Measurements from ENCODE around the gene LRRC23. TPM values are rescaled to one million over a fixed set of nuclear protein-coding genes. Genes with fewer than 3 reads are reported as not detected.

Gene LRRC23
- total and polyA plus RNA-seq, 9 of the 15 experiments (the other 6 are each of a cell fraction or from before 2014, with no cell fraction given): 2.2 to 7.0 (median 3.0) TPM

DNA sequence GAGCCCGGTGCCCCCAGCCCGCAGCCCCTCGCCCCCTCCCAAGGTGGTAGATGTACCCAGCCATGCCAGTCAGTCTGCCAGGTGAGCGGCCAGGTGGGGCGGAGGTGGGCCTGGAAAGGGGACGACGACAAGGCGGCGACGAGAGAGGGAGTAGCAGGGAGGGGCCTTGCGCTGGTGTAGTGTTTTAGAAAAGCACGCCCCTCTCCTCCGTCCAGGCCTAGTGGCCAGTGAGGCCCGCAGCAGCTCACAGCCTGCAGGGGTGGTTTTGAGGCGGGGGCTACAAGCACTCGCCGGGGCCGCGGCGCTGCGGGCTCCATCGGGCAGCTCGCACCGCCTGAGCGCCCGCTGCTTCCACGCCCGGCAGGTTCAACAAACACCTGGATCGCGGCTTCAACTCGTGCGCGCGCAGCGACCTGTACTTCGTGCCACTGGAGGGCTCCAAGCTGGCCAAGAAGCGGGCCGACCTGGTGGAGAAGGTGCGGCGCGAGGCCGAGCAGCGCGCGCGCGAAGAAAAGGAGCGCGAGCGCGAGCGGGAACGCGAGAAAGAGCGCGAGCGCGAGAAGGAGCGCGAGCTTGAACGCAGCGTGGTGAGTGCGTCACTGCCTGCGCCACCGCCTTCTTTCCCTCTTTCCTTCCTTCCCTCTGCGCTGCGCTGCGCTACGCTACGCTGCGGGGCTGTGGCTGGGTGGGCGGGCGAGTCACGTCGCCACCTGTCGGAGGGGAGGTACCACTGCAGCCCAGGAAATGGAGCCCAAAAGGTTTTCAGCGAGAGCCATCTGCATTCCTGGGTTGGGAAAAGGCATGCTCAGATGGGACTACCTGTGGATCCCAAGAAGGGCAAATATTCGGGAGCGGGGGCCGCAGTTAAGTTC lies 33.1 kb downstream of the LRRC23 start (continued):
- TF ChIP-seq COPS2 (conservative IDR thresholded peaks at IDR 0.05) (no peak), ZNF77 (CRISPR knock-in tag; IDR thresholded peaks at IDR 0.05) (no peak), MCM5 (IDR thresholded peaks at IDR 0.05; ENCODE audit: low read depth) (no peak), TARDBP (IDR thresholded peaks at IDR 0.05) (peak; percentile 49; the same call in 1 of the 2 replicates), KAT8 (IDR thresholded peaks at IDR 0.05; ENCODE audit: low read depth) (no peak), RFX5 (IDR thresholded peaks at IDR 0.05; ENCODE audit: low read depth, low read length) (no peak), EGR1 (conservative IDR thresholded peaks at IDR 0.05) (peak; percentile 86), DACH1 (IDR thresholded peaks at IDR 0.05; ENCODE audit: partially characterized antibody) (no peak), ZNF408 (CRISPR knock-in tag; IDR thresholded peaks at IDR 0.05; ENCODE audit: low read depth) (no peak), ZNF165 (CRISPR knock-in tag; IDR thresholded peaks at IDR 0.05; ENCODE audit: borderline replicate concordance) (no peak), PTRF (tag; IDR thresholded peaks at IDR 0.05) (no peak), SUPT5H (IDR thresholded peaks at IDR 0.05) (peak; percentile 84), GATA2 (CRISPR knock-in tag; IDR thresholded peaks at IDR 0.05) (no peak), STAT5A (IDR thresholded peaks at IDR 0.05; ENCODE audit: borderline replicate concordance, low read length) (no peak; the same call in 1 of the 2 replicates), ZNF253 (CRISPR knock-in tag; conservative IDR thresholded peaks at IDR 0.05) (no peak)
- TF ChIP-seq, protein P1, sequence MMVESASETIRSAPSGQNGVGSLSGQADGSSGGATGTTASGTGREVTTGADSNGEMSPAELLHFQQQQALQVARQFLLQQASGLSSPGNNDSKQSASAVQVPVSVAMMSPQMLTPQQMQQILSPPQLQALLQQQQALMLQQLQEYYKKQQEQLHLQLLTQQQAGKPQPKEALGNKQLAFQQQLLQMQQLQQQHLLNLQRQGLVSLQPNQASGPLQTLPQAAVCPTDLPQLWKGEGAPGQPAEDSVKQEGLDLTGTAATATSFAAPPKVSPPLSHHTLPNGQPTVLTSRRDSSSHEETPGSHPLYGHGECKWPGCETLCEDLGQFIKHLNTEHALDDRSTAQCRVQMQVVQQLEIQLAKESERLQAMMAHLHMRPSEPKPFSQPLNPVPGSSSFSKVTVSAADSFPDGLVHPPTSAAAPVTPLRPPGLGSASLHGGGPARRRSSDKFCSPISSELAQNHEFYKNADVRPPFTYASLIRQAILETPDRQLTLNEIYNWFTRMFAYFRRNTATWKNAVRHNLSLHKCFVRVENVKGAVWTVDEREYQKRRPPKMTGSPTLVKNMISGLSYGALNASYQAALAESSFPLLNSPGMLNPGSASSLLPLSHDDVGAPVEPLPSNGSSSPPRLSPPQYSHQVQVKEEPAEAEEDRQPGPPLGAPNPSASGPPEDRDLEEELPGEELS (CRISPR knock-in tag; IDR thresholded peaks at IDR 0.05; ENCODE audit: borderline replicate concordance): no peak
- TF ChIP-seq, protein P2, sequence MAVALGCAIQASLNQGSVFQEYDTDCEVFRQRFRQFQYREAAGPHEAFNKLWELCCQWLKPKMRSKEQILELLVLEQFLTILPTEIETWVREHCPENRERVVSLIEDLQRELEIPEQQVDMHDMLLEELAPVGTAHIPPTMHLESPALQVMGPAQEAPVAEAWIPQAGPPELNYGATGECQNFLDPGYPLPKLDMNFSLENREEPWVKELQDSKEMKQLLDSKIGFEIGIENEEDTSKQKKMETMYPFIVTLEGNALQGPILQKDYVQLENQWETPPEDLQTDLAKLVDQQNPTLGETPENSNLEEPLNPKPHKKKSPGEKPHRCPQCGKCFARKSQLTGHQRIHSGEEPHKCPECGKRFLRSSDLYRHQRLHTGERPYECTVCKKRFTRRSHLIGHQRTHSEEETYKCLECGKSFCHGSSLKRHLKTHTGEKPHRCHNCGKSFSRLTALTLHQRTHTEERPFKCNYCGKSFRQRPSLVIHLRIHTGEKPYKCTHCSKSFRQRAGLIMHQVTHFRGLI (CRISPR knock-in tag; IDR thresholded peaks at IDR 0.05): no peak
- TF ChIP-seq, protein P3, sequence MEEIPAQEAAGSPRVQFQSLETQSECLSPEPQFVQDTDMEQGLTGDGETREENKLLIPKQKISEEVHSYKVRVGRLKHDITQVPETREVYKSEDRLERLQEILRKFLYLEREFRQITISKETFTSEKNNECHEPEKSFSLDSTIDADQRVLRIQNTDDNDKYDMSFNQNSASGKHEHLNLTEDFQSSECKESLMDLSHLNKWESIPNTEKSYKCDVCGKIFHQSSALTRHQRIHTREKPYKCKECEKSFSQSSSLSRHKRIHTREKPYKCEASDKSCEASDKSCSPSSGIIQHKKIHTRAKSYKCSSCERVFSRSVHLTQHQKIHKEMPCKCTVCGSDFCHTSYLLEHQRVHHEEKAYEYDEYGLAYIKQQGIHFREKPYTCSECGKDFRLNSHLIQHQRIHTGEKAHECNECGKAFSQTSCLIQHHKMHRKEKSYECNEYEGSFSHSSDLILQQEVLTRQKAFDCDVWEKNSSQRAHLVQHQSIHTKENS (CRISPR knock-in tag; IDR thresholded peaks at IDR 0.05): no peak
- TF ChIP-seq, protein P4, sequence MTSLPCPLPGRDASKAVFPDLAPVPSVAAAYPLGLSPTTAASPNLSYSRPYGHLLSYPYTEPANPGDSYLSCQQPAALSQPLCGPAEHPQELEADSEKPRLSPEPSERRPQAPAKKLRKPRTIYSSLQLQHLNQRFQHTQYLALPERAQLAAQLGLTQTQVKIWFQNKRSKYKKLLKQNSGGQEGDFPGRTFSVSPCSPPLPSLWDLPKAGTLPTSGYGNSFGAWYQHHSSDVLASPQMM (CRISPR knock-in tag; IDR thresholded peaks at IDR 0.05): no peak
- TF ChIP-seq, protein P5, sequence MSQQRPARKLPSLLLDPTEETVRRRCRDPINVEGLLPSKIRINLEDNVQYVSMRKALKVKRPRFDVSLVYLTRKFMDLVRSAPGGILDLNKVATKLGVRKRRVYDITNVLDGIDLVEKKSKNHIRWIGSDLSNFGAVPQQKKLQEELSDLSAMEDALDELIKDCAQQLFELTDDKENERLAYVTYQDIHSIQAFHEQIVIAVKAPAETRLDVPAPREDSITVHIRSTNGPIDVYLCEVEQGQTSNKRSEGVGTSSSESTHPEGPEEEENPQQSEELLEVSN (IDR thresholded peaks at IDR 0.05; ENCODE audit: borderline replicate concordance in 1 of 2, extremely low read depth in 1 of 2, insufficient read depth in 1 of 2, insufficient read length in 1 of 2, low read depth in 1 of 2, low read length in 1 of 2, poor library complexity in 1 of 2, severe bottlenecking in 1 of 2): peak; percentile 95
- TF ChIP-seq, protein P6, sequence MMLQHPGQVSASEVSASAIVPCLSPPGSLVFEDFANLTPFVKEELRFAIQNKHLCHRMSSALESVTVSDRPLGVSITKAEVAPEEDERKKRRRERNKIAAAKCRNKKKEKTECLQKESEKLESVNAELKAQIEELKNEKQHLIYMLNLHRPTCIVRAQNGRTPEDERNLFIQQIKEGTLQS (IDR thresholded peaks at IDR 0.05): no peak
- TF ChIP-seq, protein P6 (CRISPR knock-in tag; conservative IDR thresholded peaks at IDR 0.05): no peak
